SK-N-SH treated with all-trans-retinoic acid at 6 μM for 48 hours (cell line): ENCODE results near the gene PHLDB1.

ENCODE experiments used
- ATAC-seq: fragments of 200-7000 bp; cut with Tn5 transposase; 3 replicates; pipeline ENCODE4 v1.9.1; 2020; ENCODE audit warnings: mild to moderate bottlenecking, moderate library complexity
- ARNTL ChIP-seq: fragments of 450-650 bp; formaldehyde crosslinking; IDR thresholded peaks from 2 replicates; pipeline ENCODE4 v1.5.0; 2020; ENCODE audit warnings: low read depth, mild to moderate bottlenecking, moderate library complexity, borderline replicate concordance
- BACH2 ChIP-seq: fragments of 250-450 bp; sonication (Bioruptor Pico); IDR thresholded peaks from 2 replicates; pipeline ENCODE4 v1.9.0; 2021; ENCODE audit warnings: mild to moderate bottlenecking, borderline replicate concordance
- CREB5 ChIP-seq: fragments of 250-450 bp; sonication (Bioruptor Pico); IDR thresholded peaks from 2 replicates; pipeline ENCODE4 v1.5.1; 2020; ENCODE audit warnings: low read depth, mild to moderate bottlenecking, moderate library complexity
- CSDC2 ChIP-seq: fragments of 250-450 bp; sonication (Bioruptor Pico); IDR thresholded peaks from 2 replicates; pipeline ENCODE4 v1.5.0; 2020; ENCODE audit warnings: mild to moderate bottlenecking, moderate library complexity
- CSRNP3 ChIP-seq: fragments of 250-450 bp; sonication (Bioruptor Pico); IDR thresholded peaks from 2 replicates; pipeline ENCODE4 v1.5.1; 2021; ENCODE audit warnings: mild to moderate bottlenecking, moderate library complexity
- ESRRG ChIP-seq: fragments of 250-450 bp; sonication (Bioruptor Pico); IDR thresholded peaks from 2 replicates; pipeline ENCODE4 v1.6.1; 2021; ENCODE audit warnings: mild to moderate bottlenecking
- GLIS3 ChIP-seq: fragments of 250-450 bp; sonication (Bioruptor Pico); IDR thresholded peaks from 2 replicates; pipeline ENCODE4 v1.5.0; 2020; ENCODE audit warnings: mild to moderate bottlenecking, moderate library complexity
- ISL1 ChIP-seq: fragments of 250-450 bp; sonication (Bioruptor Pico); IDR thresholded peaks from 2 replicates; pipeline ENCODE4 v2.1.2; 2022; ENCODE audit warnings: mild to moderate bottlenecking, moderate library complexity
- OSR1 ChIP-seq: fragments of 250-450 bp; sonication (Bioruptor Pico); IDR thresholded peaks from 2 replicates; pipeline ENCODE4 v1.8.0; 2022; ENCODE audit warnings: moderate library complexity, mild to moderate bottlenecking, inconsistent platforms
- PATZ1 ChIP-seq: fragments of 250-450 bp; sonication (Bioruptor Pico); IDR thresholded peaks from 2 replicates; pipeline ENCODE4 v1.8.0; 2020; ENCODE audit warnings: mild to moderate bottlenecking, moderate library complexity, borderline replicate concordance
- POU6F1 ChIP-seq: fragments of 250-450 bp; sonication (Bioruptor Pico); IDR thresholded peaks from 2 replicates; pipeline ENCODE4 v1.8.0; 2021; ENCODE audit warnings: low read depth, mild to moderate bottlenecking, moderate library complexity, borderline replicate concordance
- PPARA ChIP-seq: fragments of 250-450 bp; sonication (Bioruptor Pico); IDR thresholded peaks from 2 replicates; pipeline ENCODE4 v1.5.0; 2020; ENCODE audit warnings: mild to moderate bottlenecking, borderline replicate concordance
- RARB ChIP-seq: fragments of 250-450 bp; sonication (Bioruptor Pico); IDR thresholded peaks from 2 replicates; pipeline ENCODE4 v1.8.0; 2021; ENCODE audit warnings: mild to moderate bottlenecking, moderate library complexity
- SNAI2 ChIP-seq: fragments of 250-450 bp; sonication (Bioruptor Pico); IDR thresholded peaks from 2 replicates; pipeline ENCODE4 v1.5.0; 2020; ENCODE audit warnings: mild to moderate bottlenecking, moderate library complexity
- TCF4 ChIP-seq: fragments of 250-450 bp; sonication (Bioruptor Pico); IDR thresholded peaks from 2 replicates; pipeline ENCODE4 v1.8.0; 2021; ENCODE audit warnings: mild to moderate bottlenecking, moderate library complexity, borderline replicate concordance
- TSHZ2 ChIP-seq: fragments of 250-450 bp; sonication (Bioruptor Pico); IDR thresholded peaks from 2 replicates; pipeline ENCODE4 v1.5.0; 2020; ENCODE audit warnings: mild to moderate bottlenecking, moderate library complexity
- ZC3H10 ChIP-seq: fragments of 250-450 bp; sonication (Bioruptor Pico); IDR thresholded peaks from 2 replicates; pipeline ENCODE4 v1.5.1; 2021; ENCODE audit warnings: mild to moderate bottlenecking, moderate library complexity
- ZFP3 ChIP-seq: fragments of 250-450 bp; sonication (Bioruptor Pico); IDR thresholded peaks from 2 replicates; pipeline ENCODE4 v1.5.0; 2020; ENCODE audit warnings: mild to moderate bottlenecking, moderate library complexity
- ZFP30 ChIP-seq: fragments of 450-650 bp; formaldehyde crosslinking; IDR thresholded peaks from 2 replicates; pipeline ENCODE4 v1.5.0; 2022; ENCODE audit warnings: mild to moderate bottlenecking, moderate library complexity
- ZNF565 ChIP-seq: fragments of 450-650 bp; formaldehyde crosslinking; conservative IDR thresholded peaks from 2 replicates; pipeline ENCODE4 v1.5.0; 2020; ENCODE audit warnings: low read depth, mild to moderate bottlenecking, moderate library complexity
- ZNF70 ChIP-seq: fragments of 450-650 bp; formaldehyde crosslinking; IDR thresholded peaks from 2 replicates; pipeline ENCODE4 v1.5.0; 2020; ENCODE audit warnings: mild to moderate bottlenecking, moderate library complexity
- ZNF8 ChIP-seq: fragments of 450-650 bp; formaldehyde crosslinking; IDR thresholded peaks from 2 replicates; pipeline ENCODE4 v1.5.0; 2020; ENCODE audit warnings: mild to moderate bottlenecking, moderate library complexity

Gene PHLDB1

GRCh38 chr11:118605116-118605867, 2.1 kb upstream of the PHLDB1 start:
- TF ChIP-seq ZNF565 (CRISPR knock-in tag) (no peak), TSHZ2 (peak; percentile 40; the same call in 1 of the 2 replicates), PPARA (CRISPR knock-in tag) (no peak), ESRRG (no peak), SNAI2 (CRISPR knock-in tag) (no peak), CSDC2 (CRISPR knock-in tag) (no peak), ZNF8 (CRISPR knock-in tag) (no peak), BACH2 (no peak), ZC3H10 (CRISPR knock-in tag) (no peak), ZNF70 (no peak), RARB (CRISPR knock-in tag) (no peak), PATZ1 (CRISPR knock-in tag) (no peak), CREB5 (CRISPR knock-in tag) (no peak), TCF4 (peak; percentile 71), ISL1 (CRISPR knock-in tag) (no peak), ARNTL (CRISPR knock-in tag) (no peak), GLIS3 (CRISPR knock-in tag) (no peak)
- peak; percentile 32 for ATAC-seq

- no peak for ATAC-seq
- TF ChIP-seq ZC3H10 (CRISPR knock-in tag) = no peak
- no peak for TF ChIP-seq PATZ1 (CRISPR knock-in tag)
- TF ChIP-seq ISL1 (CRISPR knock-in tag) = no peak
- no peak for TF ChIP-seq ZFP3
- TF ChIP-seq CSRNP3 (CRISPR knock-in tag) = no peak
- TF ChIP-seq ZFP30 (CRISPR knock-in tag) = no peak
- no peak for TF ChIP-seq SNAI2 (CRISPR knock-in tag)
- TF ChIP-seq CREB5 (CRISPR knock-in tag) = no peak
- no peak for TF ChIP-seq ZNF8 (CRISPR knock-in tag)
- TF ChIP-seq OSR1 (CRISPR knock-in tag) = no peak
- no peak for TF ChIP-seq CSDC2 (CRISPR knock-in tag)
- TF ChIP-seq TSHZ2 = no peak
- no peak for TF ChIP-seq POU6F1 (CRISPR knock-in tag)
- TF ChIP-seq ZNF565 (CRISPR knock-in tag) = no peak
- no peak for TF ChIP-seq GLIS3 (CRISPR knock-in tag)
- no peak for TF ChIP-seq TCF4
- TF ChIP-seq ARNTL (CRISPR knock-in tag) = no peak
Measured at GRCh38 chr11:118606157-118606843, 1.1 kb upstream of the PHLDB1 start.
